ENCODE measurements around the gene ESRRG.

The ESRRG gene

GRCh38 chr1:216616425-216616824 is 106.8 kb downstream of the ESRRG start:
- no peak overlapping the region for H3K4me3 ChIP-seq (ENCODE audit: low read length)
- TF ChIP-seq CTCF (conservative IDR thresholded peaks at IDR 0.05; ENCODE audit: low read depth, low read length), result no peak
- DNase-seq (ENCODE audit: low read depth), result no peak

- DNase-seq (ENCODE audit: low read depth), result no peak
- no peak for TF ChIP-seq CTCF (conservative IDR thresholded peaks at IDR 0.05; ENCODE audit: low read depth, low read length)
- no peak overlapping the region for H3K4me3 ChIP-seq (ENCODE audit: low read length)
These were observed 109.0 kb downstream of the ESRRG start for GRCh38 chr1:216614011-216614934.

GRCh38 chr1:216612291-216612690 is 110.9 kb downstream of the ESRRG start:
- H3K4me3 ChIP-seq (ENCODE audit: low read length), result no peak overlapping the region
- TF ChIP-seq CTCF (conservative IDR thresholded peaks at IDR 0.05; ENCODE audit: low read depth, low read length), result no peak
- no peak for DNase-seq (ENCODE audit: low read depth)

- no peak for TF ChIP-seq CTCF (conservative IDR thresholded peaks at IDR 0.05; ENCODE audit: low read depth, low read length)
- no peak overlapping the region for H3K4me3 ChIP-seq (ENCODE audit: low read length)
These were observed 116.0 kb downstream of the ESRRG start for GRCh38 chr1:216607067-216607697.

GRCh38 chr1:216606047-216606637 is 117.1 kb downstream of the ESRRG start:
- no peak for DNase-seq (ENCODE audit: low read depth)
- TF ChIP-seq CTCF (conservative IDR thresholded peaks at IDR 0.05; ENCODE audit: low read depth, low read length), result no peak
- H3K4me3 ChIP-seq (ENCODE audit: low read length), result no peak overlapping the region

More at GRCh38 chr1:216607067-216607697, 116.0 kb downstream of the ESRRG start:
- no peak for DNase-seq (ENCODE audit: low read depth)

- no peak for TF ChIP-seq CTCF (conservative IDR thresholded peaks at IDR 0.05; ENCODE audit: low read depth, low read length)
- H3K4me3 ChIP-seq (ENCODE audit: low read length), result no peak overlapping the region
- DNase-seq (ENCODE audit: low read depth), result no peak
These were observed 118.5 kb downstream of the ESRRG start for GRCh38 chr1:216604771-216605170.

All from retinal pigment epithelial cell (primary cell).